IMR-90 (cell line): ENCODE data around the gene CBX8. TPM values are rescaled to one million over a fixed set of nuclear protein-coding genes. Genes with fewer than 3 reads are reported as not detected.

Experiments
- ATAC-seq: fragments of 200-7000 bp; cut with Tn5 transposase; 2 replicates; pipeline ENCODE4 v1.9.1; 2020; ENCODE audit warnings: low read depth, mild to moderate bottlenecking, moderate library complexity
- BruUV-seq: library from RNA; stranded (reverse); fragments of 400-500 nt; replicated peaks from 2 replicates; lab custom pipeline; 2021; lab: Mats Ljungman, UMichigan
- CTCF ChIA-PET: fragments of 300-600 bp; formaldehyde crosslinking; extraction: SDS; loops from one replicate; lab custom pipeline; 2021; ENCODE audit warnings: antibody characterized with exemption; lab: Yijun Ruan, JAX
- POLR2A ChIA-PET: fragments of 300-600 bp; sonication (Branson Sonifier 250); formaldehyde crosslinking; loops from one replicate; lab custom pipeline; 2022; ENCODE audit warnings: antibody characterized with exemption; ENCODE audit not compliant: unreplicated experiment; lab: Charles Lee
- DNase-seq: peaks from one replicate; pipeline ENCODE4 v3.0.0; 2013
- H2AFZ ChIP-seq: replicated peaks from 2 replicates; pipeline ENCODE3; 2013; ENCODE audit warnings: low read length, mild to moderate bottlenecking; ENCODE audit not compliant: poor library complexity
- H2AK5ac ChIP-seq: 2 replicates; pipeline ENCODE4 v1.6.1; 2013; ENCODE audit warnings: low read depth, low read length, inconsistent platforms
- H2AK9ac ChIP-seq: replicated peaks from 2 replicates; pipeline ENCODE3; 2013; ENCODE audit warnings: mild to moderate bottlenecking, low read depth, low read length, moderate library complexity; ENCODE audit not compliant: poor library complexity
- H2BK120ac ChIP-seq: 2 replicates; pipeline ENCODE4 v1.6.1; 2013; ENCODE audit warnings: low read depth, low read length, inconsistent platforms
- H2BK15ac ChIP-seq: 3 replicates; pipeline ENCODE4 v1.6.1; 2013; ENCODE audit warnings: low read depth, low read length, inconsistent platforms
- H2BK20ac ChIP-seq: 2 replicates; pipeline ENCODE4 v1.6.1; 2013; ENCODE audit warnings: low read depth, mild to moderate bottlenecking, inconsistent platforms, low read length, moderate library complexity
- H2BK5ac ChIP-seq: 2 replicates; pipeline ENCODE4 v1.6.1; 2013; ENCODE audit warnings: mild to moderate bottlenecking, low read depth, low read length, inconsistent platforms; ENCODE audit not compliant: poor library complexity, severe bottlenecking
- H3K14ac ChIP-seq: replicated peaks from 2 replicates; pipeline ENCODE4 v1.6.1; 2013; ENCODE audit warnings: low read depth, low read length, inconsistent platforms
- H3K18ac ChIP-seq: 2 replicates; pipeline ENCODE4 v1.6.1; 2013; ENCODE audit warnings: low read depth, low read length, control low read depth
- H3K23ac ChIP-seq: 2 replicates; pipeline ENCODE4 v1.6.1; 2013; ENCODE audit warnings: low read depth, low read length, inconsistent platforms
- H3K27ac ChIP-seq: 2 replicates; pipeline ENCODE4 v1.5.1; 2013; ENCODE audit warnings: mild to moderate bottlenecking, control low read depth, low read length; ENCODE audit not compliant: insufficient read depth
- H3K27me3 ChIP-seq: 2 replicates; pipeline ENCODE4 v1.6.1; 2013; ENCODE audit warnings: low read length; ENCODE audit not compliant: control insufficient read depth, insufficient read depth
- H3K36me3 ChIP-seq: 2 replicates; pipeline ENCODE4 v1.6.1; 2013; ENCODE audit warnings: low read length, mixed read lengths; ENCODE audit not compliant: control insufficient read depth, insufficient read depth
- H3K4ac ChIP-seq: 2 replicates; pipeline ENCODE4 v1.6.1; 2013; ENCODE audit warnings: low read depth, low read length, inconsistent platforms
- H3K4me1 ChIP-seq: 2 replicates; pipeline ENCODE4 v1.6.1; 2013; ENCODE audit warnings: low read length, mixed read lengths; ENCODE audit not compliant: control insufficient read depth, insufficient read depth
- H3K4me2 ChIP-seq: 2 replicates; pipeline ENCODE4 v1.6.1; 2013; ENCODE audit warnings: low read depth, mild to moderate bottlenecking, control low read depth, low read length, moderate library complexity
- H3K4me3 ChIP-seq: 2 replicates; pipeline ENCODE4 v1.5.1; 2013; ENCODE audit warnings: low read depth, mild to moderate bottlenecking, control low read depth, low read length, moderate library complexity; ENCODE audit not compliant: insufficient read depth
- H3K56ac ChIP-seq: 2 replicates; pipeline ENCODE4 v1.6.1; 2013; ENCODE audit warnings: low read length, inconsistent platforms; ENCODE audit not compliant: insufficient read depth; ENCODE audit errors: extremely low read depth
- H3K79me1 ChIP-seq, 2 experiments: 2 replicates each; pipeline ENCODE4 v1.6.1; 2013; ENCODE audit warnings: low read length in 2 of 2, inconsistent platforms in 1 of 2, low read depth in 1 of 2
- H3K9ac ChIP-seq: 2 replicates; pipeline ENCODE4 v1.6.1; 2013; ENCODE audit warnings: low read depth, low read length, control low read depth
- H3K9me1 ChIP-seq: 2 replicates; pipeline ENCODE4 v1.6.1; 2013; ENCODE audit warnings: low read length, inconsistent platforms; ENCODE audit not compliant: insufficient read depth
- H3K9me3 ChIP-seq: 2 replicates; pipeline ENCODE4 v1.6.1; 2013; ENCODE audit warnings: low read length; ENCODE audit not compliant: control insufficient read depth, insufficient read depth
- H4K20me1 ChIP-seq: 2 replicates; pipeline ENCODE4 v1.6.1; 2013; ENCODE audit warnings: low read length, inconsistent platforms; ENCODE audit not compliant: insufficient read depth
- H4K5ac ChIP-seq: 2 replicates; pipeline ENCODE4 v1.6.1; 2013; ENCODE audit warnings: mild to moderate bottlenecking, low read depth, low read length, control low read depth
- H4K8ac ChIP-seq, 2 experiments: 2 replicates each; pipeline ENCODE4 v1.6.1; 2013; ENCODE audit warnings: low read depth in 2 of 2, low read length in 2 of 2, control low read depth in 1 of 2, inconsistent platforms in 1 of 2
- H4K91ac ChIP-seq: 2 replicates; pipeline ENCODE4 v1.6.1; 2013; ENCODE audit warnings: low read depth, low read length, inconsistent platforms; ENCODE audit not compliant: insufficient read depth
- CEBPB ChIP-seq: IDR thresholded peaks from 2 replicates; pipeline ENCODE4 v1.6.1; 2012; ENCODE audit warnings: low read depth, low read length, improper control_type of control experiment
- CHD1 ChIP-seq: IDR thresholded peaks from 2 replicates; pipeline ENCODE4 v1.6.1; 2012; ENCODE audit warnings: low read depth, low read length, improper control_type of control experiment
- FOS ChIP-seq: fragments of 150-350 bp; IDR thresholded peaks from 2 replicates; pipeline ENCODE4 v1.6.1; 2016; ENCODE audit warnings: low read depth, low read length
- MAFK ChIP-seq: IDR thresholded peaks from 2 replicates; pipeline ENCODE4 v1.6.1; 2012; ENCODE audit warnings: low read depth, low read length, improper control_type of control experiment
- MAZ ChIP-seq: IDR thresholded peaks from 2 replicates; pipeline ENCODE4 v1.6.1; 2012; ENCODE audit warnings: low read depth, mild to moderate bottlenecking, low read length, improper control_type of control experiment, moderate library complexity, borderline replicate concordance
- MXI1 ChIP-seq: IDR thresholded peaks from 2 replicates; pipeline ENCODE4 v1.6.1; 2012; ENCODE audit warnings: low read depth, mild to moderate bottlenecking, low read length, moderate library complexity, borderline replicate concordance
- POLR2A ChIP-seq: IDR thresholded peaks from 2 replicates; pipeline ENCODE4 v1.6.1; 2012; ENCODE audit warnings: mild to moderate bottlenecking, low read depth, low read length
- RCOR1 ChIP-seq: IDR thresholded peaks from 2 replicates; pipeline ENCODE4 v1.6.1; 2012; ENCODE audit warnings: mild to moderate bottlenecking, low read length, improper control_type of control experiment; ENCODE audit not compliant: insufficient replicate concordance
- RFX5 ChIP-seq: IDR thresholded peaks from 2 replicates; pipeline ENCODE4 v1.8.0; 2012; ENCODE audit warnings: low read depth, mild to moderate bottlenecking, low read length, moderate library complexity
- SMC3 ChIP-seq: fragments of 150-350 bp; IDR thresholded peaks from 2 replicates; pipeline ENCODE4 v1.6.1; 2016; ENCODE audit warnings: low read depth, mild to moderate bottlenecking, antibody characterized with exemption, low read length, moderate library complexity
- WGBS, 2 experiments: methylation state at CpG; one replicate each; pipeline versions ENCODE4 v1.1.5 to v1.1.7; 2013; ENCODE audit warnings: missing lambda C conversion rate in 2 of 2; ENCODE audit not compliant: insufficient read length in 1 of 2; ENCODE audit errors: extremely low coverage in 2 of 2; 5-methylcytosine and 5-hydroxymethylcytosine counted together
- dilution Hi-C: fragments of 300-500 bp; cut with HindIII; formaldehyde crosslinking; loops from one replicate; pipeline ENCODE4 v1.14.3; 2018; ENCODE audit warnings: low sequenced_read_pairs; ENCODE audit not compliant: unreplicated experiment
- in situ Hi-C: fragments of 300-500 bp; cut with MboI; formaldehyde crosslinking; loops from 3 replicates; pipeline ENCODE4 v1.14.3; 2019; ENCODE audit warnings: low sequenced_read_pairs, inconsistent platforms, mixed read lengths
- intact Hi-C: fragments of 100-400 bp; cut with micrococcal nuclease; formaldehyde crosslinking; loops from 2 replicates; pipeline ENCODE4 v1.10.0; 2022
- polyA plus RNA-seq, 3 experiments: library from polyadenylated mRNA; depleted of rRNA; stranded (reverse); fragments of >200 nt; gene quantifications; 2 replicates each; pipeline ENCODE4 v1.2.3, GENCODE V29; 2012; ENCODE audit warnings: low replicate concordance in 1 of 3
- total RNA-seq: library from RNA; depleted of rRNA; stranded (reverse); fragments of >200 nt; gene quantifications from 2 replicates; pipeline ENCODE4 v1.2.3, GENCODE V29; 2012
- TF ChIP-seq, protein P1 (sequence below): conservative IDR thresholded peaks from 2 replicates; pipeline ENCODE4 v1.5.1; 2012; ENCODE audit warnings: mild to moderate bottlenecking, low read depth, low read length, improper control_type of control experiment
- TF ChIP-seq, protein P2 (sequence below): fragments of 150-350 bp; IDR thresholded peaks from 2 replicates; pipeline ENCODE4 v1.6.1; 2017; ENCODE audit warnings: mild to moderate bottlenecking, antibody characterized with exemption, low read length, low read depth
- TF ChIP-seq, protein P3 (sequence below): fragments of 150-350 bp; IDR thresholded peaks from 2 replicates; pipeline ENCODE4 v1.6.1; 2016; ENCODE audit warnings: low read depth, mild to moderate bottlenecking, low read length, moderate library complexity, borderline replicate concordance

CBX8 gene
- total and polyA plus RNA-seq, 2 of the 4 experiments (the other 2 are of a cell fraction), result 3.2 to 5.4 TPM

DNA sequence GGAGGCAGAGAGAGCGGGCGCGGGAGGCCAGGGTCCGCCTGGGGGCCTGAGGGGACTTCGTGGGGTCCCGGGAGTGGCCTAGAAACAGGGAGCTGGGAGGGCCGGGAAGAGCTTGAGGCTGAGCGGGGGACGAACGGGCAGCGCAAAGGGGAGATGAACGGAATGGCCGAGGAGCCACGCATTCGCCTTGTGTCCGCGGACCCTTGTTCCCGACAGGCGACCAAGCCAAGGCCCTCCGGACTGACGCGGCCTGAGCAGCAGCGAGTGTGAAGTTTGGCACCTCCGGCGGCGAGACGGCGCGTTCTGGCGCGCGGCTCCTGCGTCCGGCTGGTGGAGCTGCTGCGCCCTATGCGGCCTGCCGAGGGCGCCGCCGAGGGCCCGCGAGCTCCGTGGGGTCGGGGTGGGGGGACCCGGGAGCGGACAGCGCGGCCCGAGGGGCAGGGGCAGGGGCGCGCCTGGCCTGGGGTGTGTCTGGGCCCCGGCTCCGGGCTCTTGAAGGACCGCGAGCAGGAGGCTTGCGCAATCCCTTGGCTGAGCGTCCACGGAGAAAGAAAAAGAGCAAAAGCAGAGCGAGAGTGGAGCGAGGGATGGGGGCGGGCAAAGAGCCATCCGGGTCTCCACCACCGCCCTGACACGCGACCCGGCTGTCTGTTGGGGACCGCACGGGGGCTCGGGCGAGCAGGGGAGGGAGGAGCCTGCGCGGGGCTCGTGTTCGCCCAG, 43.6 kb upstream of the CBX8 start:
- ChIA-PET CTCF (interaction anchor here (1.4 to 2.5 kb wide), 4 partner anchors 9 to 154 kb away, joined by 3 to 12 read pairs (median 6); no protein-coding TSS in a partner anchor), POLR2A (no interaction called here)
- Histone ChIP-seq H3K18ac (no peak overlapping the region), H2AFZ (peak overlapping the region; percentile 92), H2AK9ac (peak overlapping the region; percentile 92), H3K36me3 (peaks cover under 1% of the 10 kb centered on the region; the same call in 1 of the 2 replicates), H3K4me3 (peak overlapping the region; percentile 21; the same call in 1 of the 2 replicates), H2AK5ac (peak overlapping the region; percentile 77; the same call in 1 of the 2 replicates), H2BK20ac (0 out of 2 replicates have a peak overlapping the region, but pooled peaks have one; percentile 12), H4K91ac (peak overlapping the region; percentile 67), H4K8ac (peak overlapping the region in 1 of 2 experiments; percentile 56; a peak in 2 of 4 replicates), H3K4ac (peak overlapping the region; percentile 76), H3K23ac (peak overlapping the region; percentile 94), H2BK120ac (peak overlapping the region; percentile 56), H3K9me1 (0 out of 2 replicates have a peak, but pooled peaks cover 2% of the 10 kb centered on the region), H4K5ac (no peak overlapping the region; the same call in 1 of the 2 replicates), H3K4me1 (peaks cover 23% of the 10 kb centered on the region), H2BK5ac (no peak overlapping the region), H2BK15ac (no peak overlapping the region), H3K4me2 (peak overlapping the region; percentile 69), H4K20me1 (peaks cover 31% of the 10 kb centered on the region), H3K9me3 (peaks cover 6% of the 10 kb centered on the region; the same call in 1 of the 2 replicates), H3K14ac (peak overlapping the region; percentile 68; the same call in 1 of the 2 replicates), H3K9ac (no peak overlapping the region), H3K27ac (no peak overlapping the region), H3K27me3 (peaks cover 40% of the 10 kb centered on the region), H3K56ac (no peak overlapping the region), H3K79me1 (peaks cover 10 to 31% of the 10 kb centered on the region in 2 experiments; a peak in 3 of 4 replicates)
- DNase-seq (peak; percentile 31), ATAC-seq (no peak)
- dilution Hi-C loops (no loop called here), intact Hi-C loops (no loop called here), in situ Hi-C loops (loop anchor here (10.0 kb wide), 1 partner anchor 144 kb away; no protein-coding TSS in a partner anchor)
- 2% methylated on average over 42 of the region's 74 CpGs; no CpG with 5 or more reads in 1 of the 2 experiments for WGBS, 2 experiments
- BruUV-seq, result no TSS peak
- TF ChIP-seq RFX5, result no peak
- no peak for TF ChIP-seq FOS
- TF ChIP-seq POLR2A, result no peak
- TF ChIP-seq SMC3, result no peak
- TF ChIP-seq, protein P1, sequence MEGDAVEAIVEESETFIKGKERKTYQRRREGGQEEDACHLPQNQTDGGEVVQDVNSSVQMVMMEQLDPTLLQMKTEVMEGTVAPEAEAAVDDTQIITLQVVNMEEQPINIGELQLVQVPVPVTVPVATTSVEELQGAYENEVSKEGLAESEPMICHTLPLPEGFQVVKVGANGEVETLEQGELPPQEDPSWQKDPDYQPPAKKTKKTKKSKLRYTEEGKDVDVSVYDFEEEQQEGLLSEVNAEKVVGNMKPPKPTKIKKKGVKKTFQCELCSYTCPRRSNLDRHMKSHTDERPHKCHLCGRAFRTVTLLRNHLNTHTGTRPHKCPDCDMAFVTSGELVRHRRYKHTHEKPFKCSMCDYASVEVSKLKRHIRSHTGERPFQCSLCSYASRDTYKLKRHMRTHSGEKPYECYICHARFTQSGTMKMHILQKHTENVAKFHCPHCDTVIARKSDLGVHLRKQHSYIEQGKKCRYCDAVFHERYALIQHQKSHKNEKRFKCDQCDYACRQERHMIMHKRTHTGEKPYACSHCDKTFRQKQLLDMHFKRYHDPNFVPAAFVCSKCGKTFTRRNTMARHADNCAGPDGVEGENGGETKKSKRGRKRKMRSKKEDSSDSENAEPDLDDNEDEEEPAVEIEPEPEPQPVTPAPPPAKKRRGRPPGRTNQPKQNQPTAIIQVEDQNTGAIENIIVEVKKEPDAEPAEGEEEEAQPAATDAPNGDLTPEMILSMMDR, result peak; percentile 34
- no peak for TF ChIP-seq RCOR1
- no peak for TF ChIP-seq MAFK
- TF ChIP-seq, protein P2, sequence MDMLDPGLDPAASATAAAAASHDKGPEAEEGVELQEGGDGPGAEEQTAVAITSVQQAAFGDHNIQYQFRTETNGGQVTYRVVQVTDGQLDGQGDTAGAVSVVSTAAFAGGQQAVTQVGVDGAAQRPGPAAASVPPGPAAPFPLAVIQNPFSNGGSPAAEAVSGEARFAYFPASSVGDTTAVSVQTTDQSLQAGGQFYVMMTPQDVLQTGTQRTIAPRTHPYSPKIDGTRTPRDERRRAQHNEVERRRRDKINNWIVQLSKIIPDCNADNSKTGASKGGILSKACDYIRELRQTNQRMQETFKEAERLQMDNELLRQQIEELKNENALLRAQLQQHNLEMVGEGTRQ, result 0 out of 2 replicates have a peak, but pooled peaks have one; percentile 19
- TF ChIP-seq, protein P3, sequence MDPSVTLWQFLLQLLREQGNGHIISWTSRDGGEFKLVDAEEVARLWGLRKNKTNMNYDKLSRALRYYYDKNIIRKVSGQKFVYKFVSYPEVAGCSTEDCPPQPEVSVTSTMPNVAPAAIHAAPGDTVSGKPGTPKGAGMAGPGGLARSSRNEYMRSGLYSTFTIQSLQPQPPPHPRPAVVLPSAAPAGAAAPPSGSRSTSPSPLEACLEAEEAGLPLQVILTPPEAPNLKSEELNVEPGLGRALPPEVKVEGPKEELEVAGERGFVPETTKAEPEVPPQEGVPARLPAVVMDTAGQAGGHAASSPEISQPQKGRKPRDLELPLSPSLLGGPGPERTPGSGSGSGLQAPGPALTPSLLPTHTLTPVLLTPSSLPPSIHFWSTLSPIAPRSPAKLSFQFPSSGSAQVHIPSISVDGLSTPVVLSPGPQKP, result no peak
- TF ChIP-seq CHD1, result no peak
- no peak for TF ChIP-seq MXI1
- TF ChIP-seq MAZ, result no peak
- TF ChIP-seq CEBPB, result peak; percentile 97
